ENCODE results near the gene TNIP1. TPM values are rescaled to one million over a fixed set of nuclear protein-coding genes. Genes with fewer than 3 reads are reported as not detected.

The TNIP1 gene
- total and polyA plus RNA-seq, 5 donors from 2014 or later: 46.9 to 259 (median 61.4) TPM

GRCh38 chr5:151104795-151105194 is 24.0 kb upstream of the TNIP1 start:
- Histone ChIP-seq H3K27ac (ENCODE audit: insufficient read depth, low read length, poor library complexity, severe bottlenecking) (no peak overlapping the region), H3K36me3 (ENCODE audit: control insufficient read depth, insufficient read depth, low read length) (peaks cover 98% of the 10 kb centered on the region), H3K4me3 (ENCODE audit: low read depth, low read length) (no peak overlapping the region), H3K9me3 (ENCODE audit: control insufficient read depth in 2 of 2, low read length in 2 of 2) (no peaks in the 10 kb centered on the region), H3K4me1 (ENCODE audit: control insufficient read depth, insufficient read depth, low read length, poor library complexity, severe bottlenecking) (no peaks in the 10 kb centered on the region), H3K27me3 (ENCODE audit: control insufficient read depth, insufficient read depth, low read length) (no peaks in the 10 kb centered on the region)
- Mint-ChIP-seq H3K4me3 (no peak overlapping the region), H3K27me3 (no peaks in the 10 kb centered on the region), H3K27ac (peak overlapping the region in 2 of 3 donors; percentile 13 to 20), H3K9me3 (no peaks in the 10 kb centered on the region), H3K36me3 (peaks cover 64% of the 10 kb centered on the region), H3K4me1 (peaks cover 0 to 13% (median 5%) of the 10 kb centered on the region in 4 donors)
- no peak for ATAC-seq (ENCODE audit: low read depth in 2 of 2)
- no peak for DNase-seq

GRCh38 chr5:151101746-151102145 is 20.9 kb upstream of the TNIP1 start:
- H3K4me3 Mint-ChIP-seq: no peak overlapping the region
- H3K4me1 Mint-ChIP-seq: peaks cover 0 to 23% (median 19%) of the 10 kb centered on the region in 4 donors
- H3K27ac Mint-ChIP-seq: peak overlapping the region in 2 of 3 donors; percentile 32 to 85
- DNase-seq (no peak), ATAC-seq (ENCODE audit: low read depth in 2 of 2) (no peak)
- H3K27ac ChIP-seq (ENCODE audit: insufficient read depth, low read length, poor library complexity, severe bottlenecking): no peak overlapping the region
- H3K27me3 Mint-ChIP-seq: no peaks in the 10 kb centered on the region
- peaks cover 78% of the 10 kb centered on the region for H3K36me3 ChIP-seq (ENCODE audit: control insufficient read depth, insufficient read depth, low read length)
- H3K9me3 Mint-ChIP-seq: no peaks in the 10 kb centered on the region
- H3K9me3 ChIP-seq (ENCODE audit: control insufficient read depth in 2 of 2, low read length in 2 of 2): no peaks in the 10 kb centered on the region
- no peak overlapping the region for H3K4me3 ChIP-seq (ENCODE audit: low read depth, low read length)
- no peaks in the 10 kb centered on the region for H3K4me1 ChIP-seq (ENCODE audit: control insufficient read depth, insufficient read depth, low read length, poor library complexity, severe bottlenecking)
- no peaks in the 10 kb centered on the region for H3K27me3 ChIP-seq (ENCODE audit: control insufficient read depth, insufficient read depth, low read length)
- peaks cover 46% of the 10 kb centered on the region for H3K36me3 Mint-ChIP-seq

GRCh38 chr5:151101151-151101550 is 20.3 kb upstream of the TNIP1 start:
- no peak for DNase-seq
- Histone ChIP-seq H3K9me3 (ENCODE audit: control insufficient read depth in 2 of 2, low read length in 2 of 2) (no peaks in the 10 kb centered on the region), H3K27ac (ENCODE audit: insufficient read depth, low read length, poor library complexity, severe bottlenecking) (no peak overlapping the region), H3K4me3 (ENCODE audit: low read depth, low read length) (no peak overlapping the region), H3K27me3 (ENCODE audit: control insufficient read depth, insufficient read depth, low read length) (no peaks in the 10 kb centered on the region), H3K4me1 (ENCODE audit: control insufficient read depth, insufficient read depth, low read length, poor library complexity, severe bottlenecking) (no peaks in the 10 kb centered on the region), H3K36me3 (ENCODE audit: control insufficient read depth, insufficient read depth, low read length) (peaks cover 72% of the 10 kb centered on the region)
- no peak for ATAC-seq (ENCODE audit: low read depth in 2 of 2)
- no peaks in the 10 kb centered on the region for H3K27me3 Mint-ChIP-seq
- peaks cover 40% of the 10 kb centered on the region for H3K36me3 Mint-ChIP-seq
- peak overlapping the region in 1 of 3 donors; percentile 37 for H3K27ac Mint-ChIP-seq
- no peaks in the 10 kb centered on the region for H3K9me3 Mint-ChIP-seq
- H3K4me1 Mint-ChIP-seq: peaks cover 0 to 29% (median 23%) of the 10 kb centered on the region in 4 donors
- H3K4me3 Mint-ChIP-seq: no peak overlapping the region

- Mint-ChIP-seq H3K4me1 (peaks cover 0 to 34% (median 27%) of the 10 kb centered on the region in 4 donors), H3K27ac (peak overlapping the region in 2 of 3 donors; percentile 37 to 38), H3K27me3 (no peaks in the 10 kb centered on the region), H3K9me3 (no peaks in the 10 kb centered on the region), H3K4me3 (no peak overlapping the region), H3K36me3 (peaks cover 39% of the 10 kb centered on the region)
- Histone ChIP-seq H3K4me3 (ENCODE audit: low read depth, low read length) (no peak overlapping the region), H3K36me3 (ENCODE audit: control insufficient read depth, insufficient read depth, low read length) (peaks cover 67% of the 10 kb centered on the region), H3K4me1 (ENCODE audit: control insufficient read depth, insufficient read depth, low read length, poor library complexity, severe bottlenecking) (peaks cover 2% of the 10 kb centered on the region), H3K9me3 (ENCODE audit: control insufficient read depth in 2 of 2, low read length in 2 of 2) (no peaks in the 10 kb centered on the region), H3K27me3 (ENCODE audit: control insufficient read depth, insufficient read depth, low read length) (no peaks in the 10 kb centered on the region), H3K27ac (ENCODE audit: insufficient read depth, low read length, poor library complexity, severe bottlenecking) (no peak overlapping the region)
- ATAC-seq (ENCODE audit: low read depth in 2 of 2) (no peak), DNase-seq (no peak)
Observed at GRCh38 chr5:151100681-151101080, 19.8 kb upstream of the TNIP1 start.

- Mint-ChIP-seq H3K9me3 (no peaks in the 10 kb centered on the region), H3K27ac (peak overlapping the region; percentile 68 to 78 (median 75)), H3K27me3 (no peaks in the 10 kb centered on the region), H3K36me3 (peaks cover 28% of the 10 kb centered on the region), H3K4me3 (no peak overlapping the region), H3K4me1 (peaks cover 0 to 53% (median 44%) of the 10 kb centered on the region in 4 donors)
- no peaks in the 10 kb centered on the region for H3K27me3 ChIP-seq (ENCODE audit: control insufficient read depth, insufficient read depth, low read length)
- peaks cover 22% of the 10 kb centered on the region for H3K4me1 ChIP-seq (ENCODE audit: control insufficient read depth, insufficient read depth, low read length, poor library complexity, severe bottlenecking)
- H3K27ac ChIP-seq (ENCODE audit: insufficient read depth, low read length, poor library complexity, severe bottlenecking): no peak overlapping the region
- peaks cover 48% of the 10 kb centered on the region for H3K36me3 ChIP-seq (ENCODE audit: control insufficient read depth, insufficient read depth, low read length)
- H3K9me3 ChIP-seq (ENCODE audit: control insufficient read depth in 2 of 2, low read length in 2 of 2): no peaks in the 10 kb centered on the region
- DNase-seq (no peak), ATAC-seq (ENCODE audit: low read depth in 2 of 2) (no peak)
- no peak overlapping the region for H3K4me3 ChIP-seq (ENCODE audit: low read depth, low read length)
Observed at GRCh38 chr5:151098768-151099121, 17.9 kb upstream of the TNIP1 start.

GRCh38 chr5:151097820-151098767 is 17.3 kb upstream of the TNIP1 start:
- Histone ChIP-seq H3K36me3 (ENCODE audit: control insufficient read depth, insufficient read depth, low read length) (peaks cover 41% of the 10 kb centered on the region), H3K4me1 (ENCODE audit: control insufficient read depth, insufficient read depth, low read length, poor library complexity, severe bottlenecking) (peaks cover 28% of the 10 kb centered on the region), H3K27me3 (ENCODE audit: control insufficient read depth, insufficient read depth, low read length) (no peaks in the 10 kb centered on the region), H3K9me3 (ENCODE audit: control insufficient read depth in 2 of 2, low read length in 2 of 2) (no peaks in the 10 kb centered on the region), H3K27ac (ENCODE audit: insufficient read depth, low read length, poor library complexity, severe bottlenecking) (no peak overlapping the region), H3K4me3 (ENCODE audit: low read depth, low read length) (no peak overlapping the region)
- ATAC-seq (ENCODE audit: low read depth in 2 of 2) (no peak), DNase-seq (peak in 1 of 3 donors; percentile 41)
- Mint-ChIP-seq H3K36me3 (peaks cover 24% of the 10 kb centered on the region), H3K9me3 (no peaks in the 10 kb centered on the region), H3K4me1 (peaks cover 0 to 59% (median 50%) of the 10 kb centered on the region in 4 donors), H3K4me3 (peak overlapping the region in 1 of 4 donors; percentile 16), H3K27me3 (no peaks in the 10 kb centered on the region), H3K27ac (peak overlapping the region; percentile 39 to 75 (median 68))

GRCh38 chr5:151097061-151097460 is 16.2 kb upstream of the TNIP1 start:
- H3K9me3 Mint-ChIP-seq: no peaks in the 10 kb centered on the region
- H3K36me3 Mint-ChIP-seq: peaks cover 22% of the 10 kb centered on the region
- no peak for DNase-seq
- peaks cover 0 to 64% (median 55%) of the 10 kb centered on the region in 4 donors for H3K4me1 Mint-ChIP-seq
- H3K27ac Mint-ChIP-seq: peak overlapping the region in 2 of 3 donors; percentile 73 to 85
- H3K27ac ChIP-seq (ENCODE audit: insufficient read depth, low read length, poor library complexity, severe bottlenecking): peak overlapping the region; percentile 16
- no peak overlapping the region for H3K4me3 ChIP-seq (ENCODE audit: low read depth, low read length)
- H3K4me1 ChIP-seq (ENCODE audit: control insufficient read depth, insufficient read depth, low read length, poor library complexity, severe bottlenecking): peaks cover 30% of the 10 kb centered on the region
- ATAC-seq (ENCODE audit: low read depth in 2 of 2): no peak
- no peaks in the 10 kb centered on the region for H3K9me3 ChIP-seq (ENCODE audit: control insufficient read depth in 2 of 2, low read length in 2 of 2)
- no peaks in the 10 kb centered on the region for H3K27me3 Mint-ChIP-seq
- peak overlapping the region in 1 of 4 donors; percentile 21 for H3K4me3 Mint-ChIP-seq
- peaks cover 32% of the 10 kb centered on the region for H3K36me3 ChIP-seq (ENCODE audit: control insufficient read depth, insufficient read depth, low read length)
- no peaks in the 10 kb centered on the region for H3K27me3 ChIP-seq (ENCODE audit: control insufficient read depth, insufficient read depth, low read length)

All from CD4-positive, CD25-positive, alpha-beta regulatory T cell (primary cell).